NCI-H524 treated with DMSO at 0.1 percent for 48 hours (cell line): Measurements from ENCODE around the gene OR52J3.

Experiments
- DNase-seq: peaks from one replicate; lab custom pipeline; 2025; lab: John Stamatoyannopoulos, UW

OR52J3 gene

GRCh38 chr11:5096011-5096410, 49.7 kb downstream of the OR52J3 start:
- DNase-seq, result no peak
